K562 (cell line): ENCODE data around the gene CSRNP2. TPM values are rescaled to one million over a fixed set of nuclear protein-coding genes. Genes with fewer than 3 reads are reported as not detected.

Experiments used
- BDP1 ChIP-seq: IDR thresholded peaks from 3 replicates; pipeline ENCODE4 v1.6.1; 2011; ENCODE audit not compliant: insufficient read length, insufficient read depth
- CTBP1 ChIP-seq: fragments of 450-650 bp; IDR thresholded peaks from 2 replicates; pipeline ENCODE4 v1.6.1; 2016; ENCODE audit warnings: borderline replicate concordance
- ERF ChIP-seq: fragments of 450-650 bp; formaldehyde crosslinking; IDR thresholded peaks from 2 replicates; pipeline ENCODE4 v1.4.0; 2020; ENCODE audit warnings: mild to moderate bottlenecking, mixed read lengths
- EZH2 ChIP-seq: IDR thresholded peaks from 2 replicates; pipeline ENCODE4 v1.6.1; 2012; ENCODE audit warnings: low read depth, mild to moderate bottlenecking, inconsistent platforms, low read length, borderline replicate concordance
- HDAC2 ChIP-seq: fragments of 450-650 bp; IDR thresholded peaks from 2 replicates; pipeline ENCODE4 v1.6.1; 2016; ENCODE audit warnings: mild to moderate bottlenecking
- MCM3 ChIP-seq: fragments of 450-650 bp; IDR thresholded peaks from 2 replicates; pipeline ENCODE4 v1.6.1; 2016
- MTF1 ChIP-seq: fragments of 250-450 bp; sonication (Bioruptor Pico); IDR thresholded peaks from 2 replicates; pipeline ENCODE4 v1.9.0; 2021; ENCODE audit warnings: moderate library complexity, mild to moderate bottlenecking, inconsistent platforms, borderline replicate concordance
- POLR2B ChIP-seq: fragments of 450-650 bp; IDR thresholded peaks from 2 replicates; pipeline ENCODE4 v1.6.1; 2018; ENCODE audit warnings: low read depth; ENCODE audit not compliant: partially characterized antibody
- PTBP1 ChIP-seq: fragments of 200-400 bp; formaldehyde crosslinking; IDR thresholded peaks from 2 replicates; pipeline ENCODE4 v1.6.1; 2017; ENCODE audit warnings: low read depth, low read length
- SIN3B ChIP-seq: fragments of 450-650 bp; IDR thresholded peaks from 2 replicates; pipeline ENCODE4 v1.6.1; 2017; ENCODE audit warnings: low read depth, mild to moderate bottlenecking, moderate library complexity
- SOX6 ChIP-seq: fragments of 450-650 bp; IDR thresholded peaks from 2 replicates; pipeline ENCODE4 v1.6.1; 2014; ENCODE audit warnings: mild to moderate bottlenecking
- SPI1 ChIP-seq: IDR thresholded peaks from 2 replicates; pipeline ENCODE4 v1.6.1; 2011; ENCODE audit warnings: low read depth, low read length, control low read depth, borderline replicate concordance
- SRF ChIP-seq, 2 experiments: fragments of 250-450, 450-650 bp in 1 of 2; sonication (Bioruptor Pico) in 1 of 2; sonication (generic) in 1 of 2; formaldehyde crosslinking; IDR thresholded peaks; 2 replicates each; pipeline versions ENCODE4 v1.5.0 to v1.5.1; 2020 to 2022; ENCODE audit warnings: mild to moderate bottlenecking in 1 of 2, missing genetic modification reagents in 1 of 2
- THRAP3 ChIP-seq: fragments of 450-650 bp; IDR thresholded peaks from 2 replicates; pipeline ENCODE4 v1.6.1; 2016; ENCODE audit warnings: mild to moderate bottlenecking, inconsistent platforms, borderline replicate concordance
- U2AF2 ChIP-seq: fragments of 200-400 bp; formaldehyde crosslinking; optimal IDR thresholded peaks from 2 replicates; pipeline ENCODE3; 2017; ENCODE audit warnings: low read depth, mild to moderate bottlenecking, low read length
- YBX1 ChIP-seq: fragments of 450-650 bp; IDR thresholded peaks from 2 replicates; pipeline ENCODE4 v1.7.1; 2016; ENCODE audit warnings: mild to moderate bottlenecking
- ZNF253 ChIP-seq: fragments of 250-450 bp; sonication (Bioruptor Pico); conservative IDR thresholded peaks from 2 replicates; pipeline ENCODE4 v1.6.1; 2021; ENCODE audit warnings: mild to moderate bottlenecking
- ZNF354B ChIP-seq: fragments of 250-450 bp; sonication (Bioruptor Pico); IDR thresholded peaks from 2 replicates; pipeline ENCODE4 v1.4.0; 2020
- ZNF507 ChIP-seq: conservative IDR thresholded peaks from 2 replicates; pipeline ENCODE4 v1.6.1; 2017; ENCODE audit warnings: missing genetic modification characterization, missing compliant biosample characterization
- ZNF551 ChIP-seq: fragments of 250-450 bp; sonication (Bioruptor Pico); IDR thresholded peaks from 2 replicates; pipeline ENCODE4 v1.5.0; 2021; ENCODE audit warnings: mild to moderate bottlenecking, moderate library complexity
- polyA plus RNA-seq, 8 experiments: library from polyadenylated mRNA; depleted of rRNA in 4 of 8; stranded (reverse) in 5 of 8; unstranded in 3 of 8; fragments of >200 nt; fragmentation: Nextera tagmentation in 2 of 8; fragmentation: Illumina TruSeq in 1 of 8; extraction: Ambion mirVana in 2 of 8; extraction: Trizol in 1 of 8; gene quantifications; 2 replicates each; pipeline versions ENCODE4 v1.2.1 to v1.2.3, GENCODE V29; 2011 to 2014; ENCODE audit warnings: inconsistent platforms in 1 of 8, missing spikeins in 1 of 8
- total RNA-seq, 7 experiments: library from RNA; depleted of rRNA in 6 of 7; stranded (reverse); fragments of >200 nt in 6 of 7; fragmentation: Illumina TruSeq in 2 of 7; extraction: Trizol in 2 of 7; gene quantifications; 2 replicates each; pipeline versions ENCODE4 v1.2.1 to v1.2.3, GENCODE V29; 2011 to 2021; ENCODE audit warnings: low replicate concordance in 1 of 7
- TF ChIP-seq, protein P1 (sequence below): fragments of 250-450 bp; sonication (Bioruptor Pico); IDR thresholded peaks from 2 replicates; pipeline ENCODE4 v1.4.0; 2020
- TF ChIP-seq, protein P2 (sequence below), 2 experiments: fragments of 250-450 bp in 1 of 2; fragments of 450-650 bp in 1 of 2; sonication (Bioruptor Pico) in 1 of 2; IDR thresholded peaks; 2 replicates each; pipeline versions ENCODE4 v1.6.1 to v1.8.0; 2016 to 2021; ENCODE audit warnings: mild to moderate bottlenecking in 2 of 2, moderate library complexity in 2 of 2, missing compliant biosample characterization in 1 of 2, missing genetic modification characterization in 1 of 2

Gene CSRNP2
- total and polyA plus RNA-seq, 9 of the 15 experiments (the other 6 are each of a cell fraction or from before 2014, with no cell fraction given): 1.6 to 13.9 (median 5.9) TPM

DNA sequence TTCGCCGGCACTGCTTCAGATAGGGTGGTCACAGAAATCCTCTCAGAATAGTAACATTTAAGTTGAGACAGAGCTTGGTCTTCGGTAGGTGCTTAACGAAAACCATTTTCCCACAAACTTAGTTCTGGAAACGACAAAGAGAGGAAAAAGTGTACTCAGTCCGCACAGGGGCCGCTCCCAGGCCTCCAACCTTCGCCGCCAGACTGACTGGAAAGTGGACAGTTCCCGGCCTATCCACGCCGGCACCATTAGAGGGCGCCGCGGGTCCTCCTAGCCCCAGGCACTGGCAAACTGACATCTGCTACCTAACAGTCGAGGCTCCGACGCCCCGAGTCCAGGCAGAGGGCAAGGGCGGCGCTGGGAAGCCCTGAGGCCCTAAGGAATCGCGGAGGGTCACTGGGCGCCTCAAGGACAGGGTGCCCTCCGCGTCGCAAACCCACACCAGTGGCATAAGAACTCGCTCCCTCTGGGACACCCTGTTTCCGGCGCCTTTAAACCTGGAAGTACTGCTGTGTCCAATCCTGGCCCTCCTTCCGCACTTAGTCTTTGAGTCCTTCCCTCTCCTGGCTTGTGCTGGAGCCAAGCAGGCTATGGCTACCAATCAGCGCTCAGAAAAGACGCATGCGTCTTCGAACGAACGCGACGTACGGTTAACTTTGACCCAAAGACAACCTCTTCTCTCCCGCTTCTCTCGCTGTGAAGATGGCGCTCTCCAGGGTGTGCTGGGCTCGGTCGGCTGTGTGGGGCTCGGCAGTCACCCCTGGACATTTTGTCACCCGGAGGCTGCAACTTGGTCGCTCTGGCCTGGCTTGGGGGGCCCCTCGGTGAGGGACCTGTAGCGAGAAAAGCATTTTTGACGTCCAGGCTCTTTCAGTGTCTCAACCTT is 35.5 kb downstream of the CSRNP2 start, which contains the start of gene LETMD1 (continued):
- TF ChIP-seq MCM3: no peak
- no peak for TF ChIP-seq MTF1
- TF ChIP-seq SOX6: peak; percentile 58; the same call in 1 of the 2 replicates
- TF ChIP-seq SPI1: no peak
- TF ChIP-seq CTBP1: peak; percentile 85; the same call in 1 of the 2 replicates
- TF ChIP-seq ZNF253 (CRISPR knock-in tag): no peak
- TF ChIP-seq EZH2: no peak
- no peak for TF ChIP-seq ZNF354B
- no peak for TF ChIP-seq ERF (CRISPR knock-in tag)
- TF ChIP-seq U2AF2: no peak
- TF ChIP-seq SRF (CRISPR knock-in tag; IDR thresholded peaks at IDR 0.05): 0 out of 4 replicates have a peak, but pooled peaks of 1 of the 2 experiments have one; percentile 11
- no peak for TF ChIP-seq PTBP1
- peak; percentile 81; the same call in 1 of the 2 replicates for TF ChIP-seq HDAC2
- no peak for TF ChIP-seq THRAP3
- TF ChIP-seq, protein P1, sequence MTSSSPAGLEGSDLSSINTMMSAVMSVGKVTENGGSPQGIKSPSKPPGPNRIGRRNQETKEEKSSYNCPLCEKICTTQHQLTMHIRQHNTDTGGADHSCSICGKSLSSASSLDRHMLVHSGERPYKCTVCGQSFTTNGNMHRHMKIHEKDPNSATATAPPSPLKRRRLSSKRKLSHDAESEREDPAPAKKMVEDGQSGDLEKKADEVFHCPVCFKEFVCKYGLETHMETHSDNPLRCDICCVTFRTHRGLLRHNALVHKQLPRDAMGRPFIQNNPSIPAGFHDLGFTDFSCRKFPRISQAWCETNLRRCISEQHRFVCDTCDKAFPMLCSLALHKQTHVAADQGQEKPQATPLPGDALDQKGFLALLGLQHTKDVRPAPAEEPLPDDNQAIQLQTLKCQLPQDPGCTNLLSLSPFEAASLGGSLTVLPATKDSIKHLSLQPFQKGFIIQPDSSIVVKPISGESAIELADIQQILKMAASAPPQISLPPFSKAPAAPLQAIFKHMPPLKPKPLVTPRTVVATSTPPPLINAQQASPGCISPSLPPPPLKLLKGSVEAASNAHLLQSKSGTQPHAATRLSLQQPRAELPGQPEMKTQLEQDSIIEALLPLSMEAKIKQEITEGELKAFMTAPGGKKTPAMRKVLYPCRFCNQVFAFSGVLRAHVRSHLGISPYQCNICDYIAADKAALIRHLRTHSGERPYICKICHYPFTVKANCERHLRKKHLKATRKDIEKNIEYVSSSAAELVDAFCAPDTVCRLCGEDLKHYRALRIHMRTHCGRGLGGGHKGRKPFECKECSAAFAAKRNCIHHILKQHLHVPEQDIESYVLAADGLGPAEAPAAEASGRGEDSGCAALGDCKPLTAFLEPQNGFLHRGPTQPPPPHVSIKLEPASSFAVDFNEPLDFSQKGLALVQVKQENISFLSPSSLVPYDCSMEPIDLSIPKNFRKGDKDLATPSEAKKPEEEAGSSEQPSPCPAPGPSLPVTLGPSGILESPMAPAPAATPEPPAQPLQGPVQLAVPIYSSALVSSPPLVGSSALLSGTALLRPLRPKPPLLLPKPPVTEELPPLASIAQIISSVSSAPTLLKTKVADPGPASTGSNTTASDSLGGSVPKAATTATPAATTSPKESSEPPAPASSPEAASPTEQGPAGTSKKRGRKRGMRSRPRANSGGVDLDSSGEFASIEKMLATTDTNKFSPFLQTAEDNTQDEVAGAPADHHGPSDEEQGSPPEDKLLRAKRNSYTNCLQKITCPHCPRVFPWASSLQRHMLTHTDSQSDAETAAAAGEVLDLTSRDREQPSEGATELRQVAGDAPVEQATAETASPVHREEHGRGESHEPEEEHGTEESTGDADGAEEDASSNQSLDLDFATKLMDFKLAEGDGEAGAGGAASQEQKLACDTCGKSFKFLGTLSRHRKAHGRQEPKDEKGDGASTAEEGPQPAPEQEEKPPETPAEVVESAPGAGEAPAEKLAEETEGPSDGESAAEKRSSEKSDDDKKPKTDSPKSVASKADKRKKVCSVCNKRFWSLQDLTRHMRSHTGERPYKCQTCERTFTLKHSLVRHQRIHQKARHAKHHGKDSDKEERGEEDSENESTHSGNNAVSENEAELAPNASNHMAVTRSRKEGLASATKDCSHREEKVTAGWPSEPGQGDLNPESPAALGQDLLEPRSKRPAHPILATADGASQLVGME: no peak
- TF ChIP-seq BDP1: no peak
- TF ChIP-seq POLR2B: peak; percentile 88
- no peak for TF ChIP-seq ZNF507 (tag)
- TF ChIP-seq ZNF551 (CRISPR knock-in tag): no peak
- TF ChIP-seq SIN3B: peak; percentile 82
- TF ChIP-seq, protein P2, sequence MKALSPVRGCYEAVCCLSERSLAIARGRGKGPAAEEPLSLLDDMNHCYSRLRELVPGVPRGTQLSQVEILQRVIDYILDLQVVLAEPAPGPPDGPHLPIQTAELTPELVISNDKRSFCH (CRISPR knock-in tag; IDR thresholded peaks at IDR 0.05): no peak
- TF ChIP-seq, protein P2 (tag; IDR thresholded peaks at IDR 0.05): 0 out of 2 replicates have a peak, but pooled peaks have one; percentile 23
- TF ChIP-seq YBX1: no peak
